HepG2 (cell line): ENCODE measurements around the gene TSPYL6. TPM values are rescaled to one million over a fixed set of nuclear protein-coding genes. Genes with fewer than 3 reads are reported as not detected.

ENCODE experiments used
- ATAC-seq: fragments of 200-7000 bp; cut with Tn5 transposase; 3 replicates; pipeline ENCODE4 v1.9.1; 2020; ENCODE audit warnings: mild to moderate bottlenecking, moderate library complexity
- BruUV-seq: library from RNA; stranded (reverse); fragments of 400-500 nt; replicated peaks from 2 replicates; lab custom pipeline; 2021; lab: Mats Ljungman, UMichigan
- CTCF ChIA-PET: fragments of 300-600 bp; formaldehyde crosslinking; extraction: SDS; loops from one replicate; lab custom pipeline; 2021; ENCODE audit warnings: low total read pairs, inconsistent platforms, low intra/inter-chr PET ratio; lab: Yijun Ruan, JAX
- POLR2A ChIA-PET: fragments of 350-600 bp; sonication (Branson Sonifier 250); formaldehyde crosslinking; loops from one replicate; lab custom pipeline; 2020; ENCODE audit warnings: antibody characterized with exemption, inconsistent platforms; lab: Yijun Ruan, JAX
- DNase-seq: peaks from one replicate; pipeline ENCODE4 v3.0.0-alpha.2; 2015; ENCODE audit warnings: low spot score
- FAIRE-seq: peaks from 3 replicates; lab custom pipeline; 2011; peaks lifted over from hg19 to GRCh38; lab: Jason Lieb, UNC
- H2AFZ ChIP-seq: one replicate; pipeline ENCODE4 v1.6.1; 2011; ENCODE audit warnings: low read length, inconsistent platforms
- H3K27ac ChIP-seq: fragments of 300-600 bp; 3 replicates; pipeline ENCODE4 v1.8.0; 2011; ENCODE audit warnings: mixed run types, mild to moderate bottlenecking, mixed read lengths, low read length, inconsistent platforms; ENCODE audit not compliant: insufficient read depth; ENCODE audit errors: extremely low read length
- H3K27me3 ChIP-seq, 2 experiments: fragments of 200-600 bp in 1 of 2; 2 replicates in 1 of 2; 3 replicates in 1 of 2; pipeline versions ENCODE4 v1.6.0 to v1.8.0; 2011; ENCODE audit warnings: low read length in 2 of 2, mild to moderate bottlenecking in 2 of 2, moderate library complexity in 2 of 2, inconsistent platforms in 1 of 2; ENCODE audit not compliant: insufficient read depth in 2 of 2, control insufficient read depth in 1 of 2
- H3K36me3 ChIP-seq, 2 experiments: fragments of 200-600 bp in 1 of 2; replicated peaks in 1 of 2; 2 replicates in 1 of 2; 3 replicates in 1 of 2; pipeline versions ENCODE4 v1.5.1 to v1.8.0; 2011; ENCODE audit warnings: low read length in 2 of 2, inconsistent platforms in 1 of 2; ENCODE audit not compliant: insufficient read depth in 2 of 2, control insufficient read depth in 1 of 2
- H3K4me1 ChIP-seq: 2 replicates; pipeline ENCODE4 v1.5.1; 2012; ENCODE audit warnings: low read length, inconsistent platforms; ENCODE audit not compliant: insufficient read depth
- H3K4me2 ChIP-seq: 2 replicates; pipeline ENCODE4 v1.6.0; 2011; ENCODE audit warnings: low read depth, low read length, inconsistent platforms
- H3K4me3 ChIP-seq, 3 experiments: fragments of 200-600 bp in 1 of 3; sonication (generic), shearing (Covaris generic) in 1 of 3; replicated peaks in 1 of 3; 2 replicates each; pipeline ENCODE4 v1.5.1; 2011 to 2016; ENCODE audit warnings: low read length in 3 of 3, inconsistent platforms in 2 of 3, low read depth in 2 of 3, mild to moderate bottlenecking in 2 of 3, control low read depth in 1 of 3, mixed read lengths in 1 of 3; ENCODE audit not compliant: insufficient read depth in 1 of 3
- H3K79me2 ChIP-seq: one replicate; pipeline ENCODE4 v1.6.1; 2011; ENCODE audit warnings: low read length, inconsistent platforms; ENCODE audit not compliant: insufficient read depth
- H3K9ac ChIP-seq: 2 replicates; pipeline ENCODE4 v1.6.0; 2011; ENCODE audit warnings: mild to moderate bottlenecking, low read depth, low read length, inconsistent platforms; ENCODE audit not compliant: insufficient read depth
- H3K9me3 ChIP-seq: 2 replicates; pipeline ENCODE4 v1.5.1; 2012; ENCODE audit warnings: mild to moderate bottlenecking, low read length
- H4K20me1 ChIP-seq: 2 replicates; pipeline ENCODE4 v1.6.0; 2011; ENCODE audit warnings: inconsistent platforms, mild to moderate bottlenecking, low read length, moderate library complexity; ENCODE audit not compliant: insufficient read depth
- ETV5 ChIP-seq: IDR thresholded peaks from 2 replicates; pipeline ENCODE4 v1.6.1; 2018; ENCODE audit warnings: missing biosample characterization, missing genetic modification reagents, inconsistent platforms, borderline replicate concordance
- GATA4 ChIP-seq: sonication (generic); IDR thresholded peaks from 2 replicates; pipeline ENCODE4 v1.6.1; 2016; ENCODE audit warnings: antibody characterized with exemption, low read depth, borderline replicate concordance
- SOX13 ChIP-seq, 3 experiments: fragments of 450-650 bp in 1 of 3; sonication (generic) in 1 of 3; formaldehyde crosslinking in 1 of 3; IDR thresholded peaks in 2 of 3; conservative IDR thresholded peaks in 1 of 3; 2 replicates each; pipeline versions ENCODE4 v1.5.0 to v1.6.1; 2016 to 2020; ENCODE audit warnings: antibody characterized with exemption in 1 of 3, mild to moderate bottlenecking in 1 of 3, missing compliant biosample characterization in 1 of 3, missing genetic modification reagents in 1 of 3, moderate library complexity in 1 of 3
- TGIF2 ChIP-seq: IDR thresholded peaks from 2 replicates; pipeline ENCODE4 v1.6.1; 2016; ENCODE audit warnings: control low read depth, missing compliant biosample characterization
- ZNF235 ChIP-seq: sonication (generic); formaldehyde crosslinking; IDR thresholded peaks from 2 replicates; pipeline ENCODE4 v1.8.1; 2023; ENCODE audit warnings: mild to moderate bottlenecking, missing genetic modification reagents, borderline replicate concordance
- ZNF562 ChIP-seq: sonication (generic); formaldehyde crosslinking; IDR thresholded peaks from 2 replicates; pipeline ENCODE4 v1.8.0; 2022; ENCODE audit warnings: missing genetic modification reagents, borderline replicate concordance
- ZNF644 ChIP-seq: IDR thresholded peaks from 2 replicates; pipeline ENCODE4 v1.6.1; 2016; ENCODE audit warnings: low read depth
- WGBS: methylation state at CpG from one replicate; pipeline ENCODE4 v1.1.6; 2017; ENCODE audit warnings: low lambda C conversion rate; 5-methylcytosine and 5-hydroxymethylcytosine counted together
- in situ Hi-C: cut with HindIII; loops from 2 replicates; pipeline ENCODE4 v1.10.0; 2017; ENCODE audit warnings: low pct_unique_long_range_greater_than_20kb; ENCODE audit not compliant: extremely low pct_ligation_motif_present
- intact Hi-C: fragments of 100-400 bp; cut with micrococcal nuclease; formaldehyde crosslinking; loops from one replicate; pipeline ENCODE4 v1.10.0; 2022; ENCODE audit not compliant: unreplicated experiment
- polyA plus RNA-seq, 8 experiments: library from polyadenylated mRNA; depleted of rRNA in 3 of 8; stranded (reverse) in 7 of 8; unstranded in 1 of 8; fragments of >200 nt; fragmentation: Illumina TruSeq in 4 of 8; extraction: Trizol in 4 of 8; gene quantifications; 2 replicates each; pipeline versions ENCODE4 v1.2.1 to v1.2.3, GENCODE V29; 2011 to 2016; ENCODE audit warnings: low read depth in 4 of 8, missing spikeins in 1 of 8, mixed read lengths in 1 of 8; ENCODE audit not compliant: insufficient read depth in 1 of 8
- total RNA-seq, 5 experiments: library from RNA; depleted of rRNA; stranded (reverse); fragments of >200 nt; fragmentation: Illumina TruSeq; extraction: Trizol; gene quantifications; 2 replicates each; pipeline ENCODE4 v1.2.3, GENCODE V29; 2016; ENCODE audit warnings: low read depth in 1 of 5
- TF ChIP-seq, protein P1 (sequence below): sonication (generic); formaldehyde crosslinking; IDR thresholded peaks from 2 replicates; pipeline ENCODE4 v1.5.1; 2020; ENCODE audit warnings: missing genetic modification reagents, mild to moderate bottlenecking, borderline replicate concordance
- TF ChIP-seq, protein P2 (sequence below): sonication (generic); formaldehyde crosslinking; IDR thresholded peaks from 2 replicates; pipeline ENCODE4 v1.4.0; 2020; ENCODE audit warnings: missing genetic modification reagents, borderline replicate concordance

Gene TSPYL6
- total and polyA plus RNA-seq, 2 of the 13 experiments (the other 11 are each of a cell fraction or from before 2014, with no cell fraction given), result 0.03 TPM; not detected in 1

DNA sequence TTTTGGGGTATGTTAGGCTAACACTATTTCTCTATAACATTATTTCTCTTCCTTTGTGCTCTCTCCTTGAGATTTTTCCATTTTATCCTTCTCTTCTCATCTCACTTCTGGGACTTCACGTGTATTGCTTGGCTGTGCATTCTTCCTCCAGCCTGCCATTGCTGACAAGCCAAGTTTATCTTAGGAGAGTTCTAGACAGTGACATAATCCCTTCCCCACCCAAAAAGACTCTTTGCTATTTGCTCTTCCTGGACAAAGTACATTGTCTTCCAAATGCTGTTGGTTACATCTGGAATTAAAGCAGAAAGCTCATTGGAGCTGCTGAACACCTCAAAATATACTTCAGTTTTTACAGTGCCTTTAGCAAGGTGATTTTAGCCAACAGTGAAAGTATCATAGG, 8.9 kb downstream of the TSPYL6 start:
- CTCF ChIA-PET, result no interaction called here

More for the DNA sequence above, 8.9 kb downstream of the TSPYL6 start:
- Histone ChIP-seq H3K27me3 (no peaks in the 10 kb centered on the region), H3K79me2 (no peaks in the 10 kb centered on the region), H4K20me1 (no peaks in the 10 kb centered on the region), H3K9ac (no peak overlapping the region), H3K4me3 (no peak overlapping the region), H3K4me1 (peaks cover 14% of the 10 kb centered on the region), H3K4me2 (no peak overlapping the region), H3K27ac (no peak overlapping the region), H2AFZ (no peak overlapping the region), H3K36me3 (no peaks in the 10 kb centered on the region), H3K9me3 (no peaks in the 10 kb centered on the region)
- 76% methylated on average over 1 of the region's 1 CpG for WGBS
- POLR2A ChIA-PET, result no interaction called here
- DNase-seq (no peak), FAIRE-seq (peak; percentile 18), ATAC-seq (no peak)
- in situ Hi-C loops, result no loop called here
- TF ChIP-seq SOX13 (IDR thresholded peaks at IDR 0.05) (no peak), SOX13 (CRISPR knock-in tag; conservative IDR thresholded peaks at IDR 0.05 in 1 of 2, IDR thresholded peaks at IDR 0.05 in 1 of 2) (peak in 1 of 2 experiments; percentile 41; a peak in 1 of 4 replicates), ZNF562 (CRISPR knock-in tag) (no peak), ZNF235 (CRISPR knock-in tag) (no peak), ZNF644 (CRISPR knock-in tag) (0 out of 2 replicates have a peak, but pooled peaks have one; percentile 45), GATA4 (no peak), ETV5 (no peak), TGIF2 (CRISPR knock-in tag) (no peak)
- TF ChIP-seq, protein P1, sequence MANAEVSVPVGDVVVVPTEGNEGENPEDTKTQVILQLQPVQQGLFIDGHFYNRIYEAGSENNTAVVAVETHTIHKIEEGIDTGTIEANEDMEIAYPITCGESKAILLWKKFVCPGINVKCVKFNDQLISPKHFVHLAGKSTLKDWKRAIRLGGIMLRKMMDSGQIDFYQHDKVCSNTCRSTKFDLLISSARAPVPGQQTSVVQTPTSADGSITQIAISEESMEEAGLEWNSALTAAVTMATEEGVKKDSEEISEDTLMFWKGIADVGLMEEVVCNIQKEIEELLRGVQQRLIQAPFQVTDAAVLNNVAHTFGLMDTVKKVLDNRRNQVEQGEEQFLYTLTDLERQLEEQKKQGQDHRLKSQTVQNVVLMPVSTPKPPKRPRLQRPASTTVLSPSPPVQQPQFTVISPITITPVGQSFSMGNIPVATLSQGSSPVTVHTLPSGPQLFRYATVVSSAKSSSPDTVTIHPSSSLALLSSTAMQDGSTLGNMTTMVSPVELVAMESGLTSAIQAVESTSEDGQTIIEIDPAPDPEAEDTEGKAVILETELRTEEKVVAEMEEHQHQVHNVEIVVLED (CRISPR knock-in tag), result no peak
- TF ChIP-seq, protein P2, sequence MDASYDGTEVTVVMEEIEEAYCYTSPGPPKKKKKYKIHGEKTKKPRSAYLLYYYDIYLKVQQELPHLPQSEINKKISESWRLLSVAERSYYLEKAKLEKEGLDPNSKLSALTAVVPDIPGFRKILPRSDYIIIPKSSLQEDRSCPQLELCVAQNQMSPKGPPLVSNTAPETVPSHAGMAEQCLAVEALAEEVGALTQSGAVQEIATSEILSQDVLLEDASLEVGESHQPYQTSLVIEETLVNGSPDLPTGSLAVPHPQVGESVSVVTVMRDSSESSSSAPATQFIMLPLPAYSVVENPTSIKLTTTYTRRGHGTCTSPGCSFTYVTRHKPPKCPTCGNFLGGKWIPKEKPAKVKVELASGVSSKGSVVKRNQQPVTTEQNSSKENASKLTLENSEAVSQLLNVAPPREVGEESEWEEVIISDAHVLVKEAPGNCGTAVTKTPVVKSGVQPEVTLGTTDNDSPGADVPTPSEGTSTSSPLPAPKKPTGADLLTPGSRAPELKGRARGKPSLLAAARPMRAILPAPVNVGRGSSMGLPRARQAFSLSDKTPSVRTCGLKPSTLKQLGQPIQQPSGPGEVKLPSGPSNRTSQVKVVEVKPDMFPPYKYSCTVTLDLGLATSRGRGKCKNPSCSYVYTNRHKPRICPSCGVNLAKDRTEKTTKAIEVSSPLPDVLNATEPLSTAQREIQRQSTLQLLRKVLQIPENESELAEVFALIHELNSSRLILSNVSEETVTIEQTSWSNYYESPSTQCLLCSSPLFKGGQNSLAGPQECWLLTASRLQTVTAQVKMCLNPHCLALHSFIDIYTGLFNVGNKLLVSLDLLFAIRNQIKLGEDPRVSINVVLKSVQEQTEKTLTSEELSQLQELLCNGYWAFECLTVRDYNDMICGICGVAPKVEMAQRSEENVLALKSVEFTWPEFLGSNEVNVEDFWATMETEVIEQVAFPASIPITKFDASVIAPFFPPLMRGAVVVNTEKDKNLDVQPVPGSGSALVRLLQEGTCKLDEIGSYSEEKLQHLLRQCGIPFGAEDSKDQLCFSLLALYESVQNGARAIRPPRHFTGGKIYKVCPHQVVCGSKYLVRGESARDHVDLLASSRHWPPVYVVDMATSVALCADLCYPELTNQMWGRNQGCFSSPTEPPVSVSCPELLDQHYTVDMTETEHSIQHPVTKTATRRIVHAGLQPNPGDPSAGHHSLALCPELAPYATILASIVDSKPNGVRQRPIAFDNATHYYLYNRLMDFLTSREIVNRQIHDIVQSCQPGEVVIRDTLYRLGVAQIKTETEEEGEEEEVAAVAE, result peak; percentile 92
- intact Hi-C loops, result no loop called here
- BruUV-seq, result no TSS peak
